IMR-90 (cell line): Measurements from ENCODE around the gene SLC13A1. TPM values are rescaled to one million over a fixed set of nuclear protein-coding genes. Genes with fewer than 3 reads are reported as not detected.

Source experiments
- ATAC-seq: fragments of 200-7000 bp; cut with Tn5 transposase; 2 replicates; pipeline ENCODE4 v1.9.1; 2020; ENCODE audit warnings: low read depth, mild to moderate bottlenecking, moderate library complexity
- BruUV-seq: library from RNA; stranded (reverse); fragments of 400-500 nt; replicated peaks from 2 replicates; lab custom pipeline; 2021; lab: Mats Ljungman, UMichigan
- CTCF ChIA-PET: fragments of 300-600 bp; formaldehyde crosslinking; extraction: SDS; loops from one replicate; lab custom pipeline; 2021; ENCODE audit warnings: antibody characterized with exemption; lab: Yijun Ruan, JAX
- POLR2A ChIA-PET: fragments of 300-600 bp; sonication (Branson Sonifier 250); formaldehyde crosslinking; loops from one replicate; lab custom pipeline; 2022; ENCODE audit warnings: antibody characterized with exemption; ENCODE audit not compliant: unreplicated experiment; lab: Charles Lee
- DNase-seq: peaks from one replicate; pipeline ENCODE4 v3.0.0; 2013
- H2AFZ ChIP-seq: replicated peaks from 2 replicates; pipeline ENCODE3; 2013; ENCODE audit warnings: low read length, mild to moderate bottlenecking; ENCODE audit not compliant: poor library complexity
- H2AK5ac ChIP-seq: 2 replicates; pipeline ENCODE4 v1.6.1; 2013; ENCODE audit warnings: low read depth, low read length, inconsistent platforms
- H2AK9ac ChIP-seq: replicated peaks from 2 replicates; pipeline ENCODE3; 2013; ENCODE audit warnings: mild to moderate bottlenecking, low read depth, low read length, moderate library complexity; ENCODE audit not compliant: poor library complexity
- H2BK120ac ChIP-seq: 2 replicates; pipeline ENCODE4 v1.6.1; 2013; ENCODE audit warnings: low read depth, low read length, inconsistent platforms
- H2BK15ac ChIP-seq: 3 replicates; pipeline ENCODE4 v1.6.1; 2013; ENCODE audit warnings: low read depth, low read length, inconsistent platforms
- H2BK20ac ChIP-seq: 2 replicates; pipeline ENCODE4 v1.6.1; 2013; ENCODE audit warnings: low read depth, mild to moderate bottlenecking, inconsistent platforms, low read length, moderate library complexity
- H2BK5ac ChIP-seq: 2 replicates; pipeline ENCODE4 v1.6.1; 2013; ENCODE audit warnings: mild to moderate bottlenecking, low read depth, low read length, inconsistent platforms; ENCODE audit not compliant: poor library complexity, severe bottlenecking
- H3K14ac ChIP-seq: replicated peaks from 2 replicates; pipeline ENCODE4 v1.6.1; 2013; ENCODE audit warnings: low read depth, low read length, inconsistent platforms
- H3K18ac ChIP-seq: 2 replicates; pipeline ENCODE4 v1.6.1; 2013; ENCODE audit warnings: low read depth, low read length, control low read depth
- H3K23ac ChIP-seq: 2 replicates; pipeline ENCODE4 v1.6.1; 2013; ENCODE audit warnings: low read depth, low read length, inconsistent platforms
- H3K27ac ChIP-seq: 2 replicates; pipeline ENCODE4 v1.5.1; 2013; ENCODE audit warnings: mild to moderate bottlenecking, control low read depth, low read length; ENCODE audit not compliant: insufficient read depth
- H3K27me3 ChIP-seq: 2 replicates; pipeline ENCODE4 v1.6.1; 2013; ENCODE audit warnings: low read length; ENCODE audit not compliant: control insufficient read depth, insufficient read depth
- H3K36me3 ChIP-seq: 2 replicates; pipeline ENCODE4 v1.6.1; 2013; ENCODE audit warnings: low read length, mixed read lengths; ENCODE audit not compliant: control insufficient read depth, insufficient read depth
- H3K4ac ChIP-seq: 2 replicates; pipeline ENCODE4 v1.6.1; 2013; ENCODE audit warnings: low read depth, low read length, inconsistent platforms
- H3K4me1 ChIP-seq: 2 replicates; pipeline ENCODE4 v1.6.1; 2013; ENCODE audit warnings: low read length, mixed read lengths; ENCODE audit not compliant: control insufficient read depth, insufficient read depth
- H3K4me2 ChIP-seq: 2 replicates; pipeline ENCODE4 v1.6.1; 2013; ENCODE audit warnings: low read depth, mild to moderate bottlenecking, control low read depth, low read length, moderate library complexity
- H3K4me3 ChIP-seq: 2 replicates; pipeline ENCODE4 v1.5.1; 2013; ENCODE audit warnings: low read depth, mild to moderate bottlenecking, control low read depth, low read length, moderate library complexity; ENCODE audit not compliant: insufficient read depth
- H3K56ac ChIP-seq: 2 replicates; pipeline ENCODE4 v1.6.1; 2013; ENCODE audit warnings: low read length, inconsistent platforms; ENCODE audit not compliant: insufficient read depth; ENCODE audit errors: extremely low read depth
- H3K79me1 ChIP-seq, 2 experiments: 2 replicates each; pipeline ENCODE4 v1.6.1; 2013; ENCODE audit warnings: low read length in 2 of 2, inconsistent platforms in 1 of 2, low read depth in 1 of 2
- H3K9ac ChIP-seq: 2 replicates; pipeline ENCODE4 v1.6.1; 2013; ENCODE audit warnings: low read depth, low read length, control low read depth
- H3K9me1 ChIP-seq: 2 replicates; pipeline ENCODE4 v1.6.1; 2013; ENCODE audit warnings: low read length, inconsistent platforms; ENCODE audit not compliant: insufficient read depth
- H3K9me3 ChIP-seq: 2 replicates; pipeline ENCODE4 v1.6.1; 2013; ENCODE audit warnings: low read length; ENCODE audit not compliant: control insufficient read depth, insufficient read depth
- H4K20me1 ChIP-seq: 2 replicates; pipeline ENCODE4 v1.6.1; 2013; ENCODE audit warnings: low read length, inconsistent platforms; ENCODE audit not compliant: insufficient read depth
- H4K5ac ChIP-seq: 2 replicates; pipeline ENCODE4 v1.6.1; 2013; ENCODE audit warnings: mild to moderate bottlenecking, low read depth, low read length, control low read depth
- H4K8ac ChIP-seq, 2 experiments: 2 replicates each; pipeline ENCODE4 v1.6.1; 2013; ENCODE audit warnings: low read depth in 2 of 2, low read length in 2 of 2, control low read depth in 1 of 2, inconsistent platforms in 1 of 2
- H4K91ac ChIP-seq: 2 replicates; pipeline ENCODE4 v1.6.1; 2013; ENCODE audit warnings: low read depth, low read length, inconsistent platforms; ENCODE audit not compliant: insufficient read depth
- CEBPB ChIP-seq: IDR thresholded peaks from 2 replicates; pipeline ENCODE4 v1.6.1; 2012; ENCODE audit warnings: low read depth, low read length, improper control_type of control experiment
- CHD1 ChIP-seq: IDR thresholded peaks from 2 replicates; pipeline ENCODE4 v1.6.1; 2012; ENCODE audit warnings: low read depth, low read length, improper control_type of control experiment
- ELK1 ChIP-seq: fragments of 150-350 bp; IDR thresholded peaks from 2 replicates; pipeline ENCODE4 v1.6.1; 2016; ENCODE audit warnings: low read depth, mild to moderate bottlenecking, low read length, moderate library complexity, borderline replicate concordance
- MAFK ChIP-seq: IDR thresholded peaks from 2 replicates; pipeline ENCODE4 v1.6.1; 2012; ENCODE audit warnings: low read depth, low read length, improper control_type of control experiment
- MAZ ChIP-seq: IDR thresholded peaks from 2 replicates; pipeline ENCODE4 v1.6.1; 2012; ENCODE audit warnings: low read depth, mild to moderate bottlenecking, low read length, improper control_type of control experiment, moderate library complexity, borderline replicate concordance
- MXI1 ChIP-seq: IDR thresholded peaks from 2 replicates; pipeline ENCODE4 v1.6.1; 2012; ENCODE audit warnings: low read depth, mild to moderate bottlenecking, low read length, moderate library complexity, borderline replicate concordance
- NFE2L2 ChIP-seq: fragments of 150-350 bp; IDR thresholded peaks from 2 replicates; pipeline ENCODE4 v1.6.1; 2016; ENCODE audit warnings: low read depth, mild to moderate bottlenecking, low read length
- RCOR1 ChIP-seq: IDR thresholded peaks from 2 replicates; pipeline ENCODE4 v1.6.1; 2012; ENCODE audit warnings: mild to moderate bottlenecking, low read length, improper control_type of control experiment; ENCODE audit not compliant: insufficient replicate concordance
- SMC3 ChIP-seq: fragments of 150-350 bp; IDR thresholded peaks from 2 replicates; pipeline ENCODE4 v1.6.1; 2016; ENCODE audit warnings: low read depth, mild to moderate bottlenecking, antibody characterized with exemption, low read length, moderate library complexity
- WGBS, 2 experiments: methylation state at CpG; one replicate each; pipeline versions ENCODE4 v1.1.5 to v1.1.7; 2013; ENCODE audit warnings: missing lambda C conversion rate in 2 of 2; ENCODE audit not compliant: insufficient read length in 1 of 2; ENCODE audit errors: extremely low coverage in 2 of 2; 5-methylcytosine and 5-hydroxymethylcytosine counted together
- dilution Hi-C: fragments of 300-500 bp; cut with HindIII; formaldehyde crosslinking; loops from one replicate; pipeline ENCODE4 v1.14.3; 2018; ENCODE audit warnings: low sequenced_read_pairs; ENCODE audit not compliant: unreplicated experiment
- in situ Hi-C: fragments of 300-500 bp; cut with MboI; formaldehyde crosslinking; loops from 3 replicates; pipeline ENCODE4 v1.14.3; 2019; ENCODE audit warnings: low sequenced_read_pairs, inconsistent platforms, mixed read lengths
- intact Hi-C: fragments of 100-400 bp; cut with micrococcal nuclease; formaldehyde crosslinking; loops from 2 replicates; pipeline ENCODE4 v1.10.0; 2022
- polyA plus RNA-seq, 3 experiments: library from polyadenylated mRNA; depleted of rRNA; stranded (reverse); fragments of >200 nt; gene quantifications; 2 replicates each; pipeline ENCODE4 v1.2.3, GENCODE V29; 2012; ENCODE audit warnings: low replicate concordance in 1 of 3
- total RNA-seq: library from RNA; depleted of rRNA; stranded (reverse); fragments of >200 nt; gene quantifications from 2 replicates; pipeline ENCODE4 v1.2.3, GENCODE V29; 2012
- TF ChIP-seq, protein P1 (sequence below): fragments of 150-350 bp; IDR thresholded peaks from 2 replicates; pipeline ENCODE4 v1.6.1; 2017; ENCODE audit warnings: mild to moderate bottlenecking, antibody characterized with exemption, low read length, low read depth

The SLC13A1 gene
- total and polyA plus RNA-seq, 2 of the 4 experiments (the other 2 are of a cell fraction), result not detected

DNA sequence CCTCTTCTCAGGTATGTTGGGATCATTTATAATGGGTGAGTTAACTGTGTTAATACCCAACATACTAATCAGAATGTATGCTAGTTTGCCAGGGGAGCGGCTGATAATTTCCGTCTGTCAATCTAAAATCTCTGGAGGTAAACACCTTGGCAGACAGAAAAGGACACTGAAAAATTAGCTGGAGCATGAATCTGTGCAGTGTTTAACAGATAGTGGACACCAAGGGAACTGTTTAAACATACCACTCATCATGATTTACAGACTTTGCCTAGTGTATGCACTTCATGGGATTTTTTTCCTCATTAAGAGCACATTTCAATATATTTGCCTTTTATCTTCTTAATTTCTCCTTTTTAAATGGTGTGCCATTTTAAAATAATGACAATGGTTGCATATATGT, 68.2 kb downstream of the SLC13A1 start:
- no peak for TF ChIP-seq CEBPB
- no peak for TF ChIP-seq RCOR1
- TF ChIP-seq, protein P1, sequence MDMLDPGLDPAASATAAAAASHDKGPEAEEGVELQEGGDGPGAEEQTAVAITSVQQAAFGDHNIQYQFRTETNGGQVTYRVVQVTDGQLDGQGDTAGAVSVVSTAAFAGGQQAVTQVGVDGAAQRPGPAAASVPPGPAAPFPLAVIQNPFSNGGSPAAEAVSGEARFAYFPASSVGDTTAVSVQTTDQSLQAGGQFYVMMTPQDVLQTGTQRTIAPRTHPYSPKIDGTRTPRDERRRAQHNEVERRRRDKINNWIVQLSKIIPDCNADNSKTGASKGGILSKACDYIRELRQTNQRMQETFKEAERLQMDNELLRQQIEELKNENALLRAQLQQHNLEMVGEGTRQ, result no peak
- no peak for TF ChIP-seq ELK1
- no peak for TF ChIP-seq CHD1
- no peak for TF ChIP-seq MXI1
- TF ChIP-seq MAZ, result no peak
- TF ChIP-seq MAFK, result no peak
- TF ChIP-seq SMC3, result no peak
- TF ChIP-seq NFE2L2, result no peak
- H4K8ac ChIP-seq, result no peak overlapping the region
- no peak overlapping the region for H3K4ac ChIP-seq
- no CpG with 5 or more reads among the region's 2 CpGs for WGBS, 2 experiments
- H2BK5ac ChIP-seq, result no peak overlapping the region
- intact Hi-C loops, result no loop called here
- DNase-seq (no peak), ATAC-seq (no peak)
- CTCF ChIA-PET, result no interaction called here
- H3K56ac ChIP-seq, result no peak overlapping the region
- H2AFZ ChIP-seq, result no peak overlapping the region
- H3K27ac ChIP-seq, result no peak overlapping the region
- H3K18ac ChIP-seq, result no peak overlapping the region
- H3K79me1 ChIP-seq, result no peaks in the 10 kb centered on the region
- no peak overlapping the region for H3K4me2 ChIP-seq
- no peaks in the 10 kb centered on the region for H3K9me1 ChIP-seq
- in situ Hi-C loops, result no loop called here
- H4K5ac ChIP-seq, result no peak overlapping the region
- no peak overlapping the region for H3K23ac ChIP-seq
- H2BK20ac ChIP-seq, result no peak overlapping the region
- H3K14ac ChIP-seq, result no peak overlapping the region
- no peaks in the 10 kb centered on the region for H3K36me3 ChIP-seq
- no peak overlapping the region for H2BK120ac ChIP-seq
- no peak overlapping the region for H2AK9ac ChIP-seq
- no peak overlapping the region for H3K4me3 ChIP-seq
- H3K27me3 ChIP-seq, result no peaks in the 10 kb centered on the region
- no peak overlapping the region for H2BK15ac ChIP-seq
- dilution Hi-C loops, result no loop called here
- no TSS peak for BruUV-seq
- no peaks in the 10 kb centered on the region for H4K20me1 ChIP-seq
- H3K9ac ChIP-seq, result no peak overlapping the region
- H2AK5ac ChIP-seq, result no peak overlapping the region
- 0 out of 2 replicates have a peak, but pooled peaks cover 2% of the 10 kb centered on the region for H3K9me3 ChIP-seq
- H3K4me1 ChIP-seq, result no peaks in the 10 kb centered on the region
- POLR2A ChIA-PET, result no interaction called here
- H4K91ac ChIP-seq, result no peak overlapping the region
